Smooth muscle cell (in vitro differentiated cells): ENCODE results near the gene LRRC45. TPM values are rescaled to one million over a fixed set of nuclear protein-coding genes. Genes with fewer than 3 reads are reported as not detected.

Experiments
- DNase-seq: peaks from one replicate; lab custom pipeline; 2025; ENCODE audit not compliant: unreplicated experiment; lab: John Stamatoyannopoulos, UW
- H2AFZ ChIP-seq: fragments of 200-600 bp; sonication (generic); 2 replicates; pipeline ENCODE4 v1.6.0; 2016; ENCODE audit warnings: antibody characterized with exemption, low read depth, mild to moderate bottlenecking
- H3F3A ChIP-seq: fragments of 200-600 bp; sonication (generic); 2 replicates; pipeline ENCODE4 v1.6.0; 2017; ENCODE audit warnings: antibody characterized with exemption, low read depth
- H3K27ac ChIP-seq: fragments of 200-600 bp; sonication (generic); 2 replicates; pipeline ENCODE4 v1.5.1; 2016; ENCODE audit warnings: low read depth, mild to moderate bottlenecking
- H3K27me3 ChIP-seq: fragments of 200-600 bp; sonication (generic); 2 replicates; pipeline ENCODE4 v1.6.1; 2016; ENCODE audit warnings: low read depth, mild to moderate bottlenecking
- H3K36me3 ChIP-seq: fragments of 200-600 bp; sonication (generic); 2 replicates; pipeline ENCODE4 v1.5.1; 2016; ENCODE audit warnings: low read depth
- H3K4me1 ChIP-seq: fragments of 200-600 bp; sonication (generic); 2 replicates; pipeline ENCODE4 v1.5.1; 2016; ENCODE audit warnings: low read depth
- H3K4me2 ChIP-seq: fragments of 200-600 bp; sonication (generic); 2 replicates; pipeline ENCODE4 v1.6.0; 2016; ENCODE audit warnings: mild to moderate bottlenecking
- H3K4me3 ChIP-seq: fragments of 200-600 bp; sonication (generic); 2 replicates; pipeline ENCODE4 v1.5.1; 2016; ENCODE audit warnings: mild to moderate bottlenecking
- H3K79me2 ChIP-seq: fragments of 200-600 bp; sonication (generic); 2 replicates; pipeline ENCODE4 v1.6.0; 2016; ENCODE audit warnings: low read depth, mild to moderate bottlenecking
- H3K9ac ChIP-seq: fragments of 200-600 bp; sonication (generic); 2 replicates; pipeline ENCODE4 v1.6.0; 2016; ENCODE audit warnings: low read depth
- H3K9me3 ChIP-seq: fragments of 200-600 bp; sonication (generic); replicated peaks from 2 replicates; pipeline ENCODE4 v1.5.1; 2016; ENCODE audit warnings: low read depth
- H4K20me1 ChIP-seq: fragments of 200-600 bp; sonication (generic); 2 replicates; pipeline ENCODE4 v1.6.0; 2016; ENCODE audit warnings: low read depth
- WGBS: methylation state at CpG from one replicate; pipeline ENCODE4 v1.1.7; 2016; ENCODE audit warnings: low lambda C conversion rate; 5-methylcytosine and 5-hydroxymethylcytosine counted together
- polyA plus RNA-seq: library from polyadenylated mRNA; unstranded; fragments of >200 nt; fragmentation: Nextera tagmentation; extraction: Ambion mirVana; gene quantifications from 2 replicates; pipeline ENCODE4 v1.2.1, GENCODE V29; 2016
- total RNA-seq: library from RNA; depleted of rRNA; stranded (reverse); fragments of >200 nt; gene quantifications from 2 replicates; pipeline ENCODE4 v1.2.3, GENCODE V29; 2014
- TF ChIP-seq, protein P1 (sequence below): fragments of 200-600 bp; sonication (generic); IDR thresholded peaks from 2 replicates; pipeline ENCODE4 v1.5.1; 2017; ENCODE audit warnings: borderline replicate concordance, mild to moderate bottlenecking, antibody characterized with exemption; ENCODE audit not compliant: insufficient read depth, poor library complexity, severe bottlenecking

Gene LRRC45
- total and polyA plus RNA-seq, 2 experiments from 2014 or later: 9.6 to 13.5 TPM

DNA sequence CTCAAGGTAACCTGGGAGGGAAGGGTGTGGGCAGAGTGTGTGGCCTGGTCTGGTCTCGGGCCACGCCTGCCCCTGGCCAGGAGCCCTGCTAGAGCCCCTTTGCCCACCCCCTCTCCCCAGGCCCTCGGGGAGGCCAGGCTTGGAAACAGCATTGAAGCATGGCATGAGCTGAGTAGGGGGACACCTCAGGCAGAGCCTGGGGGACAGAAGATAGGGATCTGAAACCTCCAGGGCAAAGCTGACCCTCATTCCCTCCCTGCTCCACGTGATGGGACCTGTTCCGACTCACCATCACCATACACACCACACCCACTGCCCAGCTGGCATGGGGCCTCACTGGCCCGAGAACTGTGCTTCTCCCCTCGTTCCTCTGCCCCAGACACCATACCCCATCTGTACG lies 26.0 kb downstream of the LRRC45 start:
- no peak for DNase-seq
- Histone ChIP-seq H4K20me1 (peaks cover 7% of the 10 kb centered on the region), H3K4me2 (no peak overlapping the region), H3K4me3 (no peak overlapping the region), H3F3A (no peaks in the 10 kb centered on the region), H2AFZ (no peak overlapping the region), H3K9ac (no peak overlapping the region), H3K4me1 (peaks cover 16% of the 10 kb centered on the region), H3K27ac (no peak overlapping the region), H3K9me3 (no peaks in the 10 kb centered on the region), H3K36me3 (no peaks in the 10 kb centered on the region), H3K79me2 (peaks cover 23% of the 10 kb centered on the region), H3K27me3 (no peaks in the 10 kb centered on the region)
- 92% methylated on average over 8 of the region's 8 CpGs for WGBS
- TF ChIP-seq, protein P1, sequence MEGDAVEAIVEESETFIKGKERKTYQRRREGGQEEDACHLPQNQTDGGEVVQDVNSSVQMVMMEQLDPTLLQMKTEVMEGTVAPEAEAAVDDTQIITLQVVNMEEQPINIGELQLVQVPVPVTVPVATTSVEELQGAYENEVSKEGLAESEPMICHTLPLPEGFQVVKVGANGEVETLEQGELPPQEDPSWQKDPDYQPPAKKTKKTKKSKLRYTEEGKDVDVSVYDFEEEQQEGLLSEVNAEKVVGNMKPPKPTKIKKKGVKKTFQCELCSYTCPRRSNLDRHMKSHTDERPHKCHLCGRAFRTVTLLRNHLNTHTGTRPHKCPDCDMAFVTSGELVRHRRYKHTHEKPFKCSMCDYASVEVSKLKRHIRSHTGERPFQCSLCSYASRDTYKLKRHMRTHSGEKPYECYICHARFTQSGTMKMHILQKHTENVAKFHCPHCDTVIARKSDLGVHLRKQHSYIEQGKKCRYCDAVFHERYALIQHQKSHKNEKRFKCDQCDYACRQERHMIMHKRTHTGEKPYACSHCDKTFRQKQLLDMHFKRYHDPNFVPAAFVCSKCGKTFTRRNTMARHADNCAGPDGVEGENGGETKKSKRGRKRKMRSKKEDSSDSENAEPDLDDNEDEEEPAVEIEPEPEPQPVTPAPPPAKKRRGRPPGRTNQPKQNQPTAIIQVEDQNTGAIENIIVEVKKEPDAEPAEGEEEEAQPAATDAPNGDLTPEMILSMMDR: no peak

DNA sequence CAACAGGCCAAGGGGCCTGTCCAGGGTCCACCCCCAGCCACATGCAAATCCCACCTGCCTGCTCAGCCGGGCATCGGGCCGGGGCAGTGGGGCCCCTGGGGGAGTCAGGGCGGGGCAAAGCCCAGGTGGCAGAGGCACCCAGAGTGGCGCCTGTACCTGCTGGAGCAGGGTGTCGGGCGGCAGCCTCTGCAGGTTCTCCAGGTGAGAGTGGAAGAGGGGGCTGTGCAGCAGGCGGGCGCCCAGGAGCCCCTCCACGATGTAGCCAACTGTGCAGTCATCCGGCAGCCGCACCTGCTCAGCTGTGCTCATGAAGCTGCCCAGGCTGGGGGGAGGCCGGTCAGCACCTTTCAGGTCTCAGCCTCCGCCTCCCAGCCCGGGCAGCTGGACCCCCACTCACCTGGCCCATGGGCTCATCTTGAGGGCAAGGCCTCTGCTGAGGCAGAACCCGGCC lies 26.4 kb downstream of the LRRC45 start:
- no peaks in the 10 kb centered on the region for H3K27me3 ChIP-seq
- H3K79me2 ChIP-seq: peaks cover 23% of the 10 kb centered on the region
- H3K4me3 ChIP-seq: no peak overlapping the region
- TF ChIP-seq, protein P1: no peak
- no peak for DNase-seq
- H3K36me3 ChIP-seq: no peaks in the 10 kb centered on the region
- no peaks in the 10 kb centered on the region for H3K9me3 ChIP-seq
- no peaks in the 10 kb centered on the region for H3F3A ChIP-seq
- WGBS: 97% methylated on average over 16 of the region's 16 CpGs
- H3K4me2 ChIP-seq: no peak overlapping the region
- H3K27ac ChIP-seq: no peak overlapping the region
- peaks cover 7% of the 10 kb centered on the region for H4K20me1 ChIP-seq
- no peak overlapping the region for H2AFZ ChIP-seq
- H3K4me1 ChIP-seq: peaks cover 16% of the 10 kb centered on the region
- H3K9ac ChIP-seq: no peak overlapping the region

DNA sequence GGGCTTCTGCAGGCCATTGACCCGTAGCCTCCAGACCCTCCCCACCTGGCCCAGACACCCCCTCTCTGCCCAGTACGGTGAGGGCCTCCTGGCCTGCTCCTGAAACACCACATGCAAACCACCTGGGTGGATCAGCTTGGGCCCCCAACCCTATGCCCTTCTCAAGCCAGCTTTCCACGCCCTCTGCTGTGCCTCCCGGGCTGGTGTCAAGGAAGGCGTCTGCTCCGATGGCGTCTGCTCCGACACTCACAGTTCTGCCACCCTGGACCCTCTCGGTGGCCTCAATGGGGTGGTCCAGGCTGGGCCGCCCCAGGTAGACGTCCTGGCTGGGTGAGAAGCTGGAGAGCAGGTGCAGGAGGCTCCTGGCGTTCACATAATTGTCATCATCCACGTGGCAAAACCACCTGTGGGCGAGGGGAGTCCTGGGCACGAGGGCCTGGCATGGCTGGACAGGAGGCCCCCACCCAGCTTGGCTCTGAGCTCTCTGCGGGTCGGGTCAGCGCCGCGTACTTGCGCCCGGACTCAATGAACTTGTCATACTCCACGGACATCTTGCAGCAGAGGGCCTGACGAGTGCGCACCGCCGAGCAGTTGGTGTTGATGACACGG lies 27.2 kb downstream of the LRRC45 start:
- WGBS: 95% methylated on average over 28 of the region's 28 CpGs
- TF ChIP-seq, protein P1: no peak
- Histone ChIP-seq H3K27me3 (no peaks in the 10 kb centered on the region), H2AFZ (no peak overlapping the region), H3K27ac (no peak overlapping the region), H3K9me3 (no peaks in the 10 kb centered on the region), H4K20me1 (peaks cover 7% of the 10 kb centered on the region), H3K4me2 (peak overlapping the region; percentile 87), H3K4me3 (peak overlapping the region; percentile 55), H3K79me2 (peaks cover 23% of the 10 kb centered on the region), H3F3A (no peaks in the 10 kb centered on the region), H3K4me1 (peaks cover 16% of the 10 kb centered on the region), H3K36me3 (no peaks in the 10 kb centered on the region), H3K9ac (peak overlapping the region; percentile 68)
- no peak for DNase-seq
